ENCODE results near the gene YAE1.
"Not testable (repeated sequence)": the region's sequence is repeated elsewhere in the genome, so short reads cannot be mapped to it uniquely, and the experiment has no call there.

YAE1 gene, protein sequence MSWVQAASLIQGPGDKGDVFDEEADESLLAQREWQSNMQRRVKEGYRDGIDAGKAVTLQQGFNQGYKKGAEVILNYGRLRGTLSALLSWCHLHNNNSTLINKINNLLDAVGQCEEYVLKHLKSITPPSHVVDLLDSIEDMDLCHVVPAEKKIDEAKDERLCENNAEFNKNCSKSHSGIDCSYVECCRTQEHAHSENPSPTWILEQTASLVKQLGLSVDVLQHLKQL

DNA sequence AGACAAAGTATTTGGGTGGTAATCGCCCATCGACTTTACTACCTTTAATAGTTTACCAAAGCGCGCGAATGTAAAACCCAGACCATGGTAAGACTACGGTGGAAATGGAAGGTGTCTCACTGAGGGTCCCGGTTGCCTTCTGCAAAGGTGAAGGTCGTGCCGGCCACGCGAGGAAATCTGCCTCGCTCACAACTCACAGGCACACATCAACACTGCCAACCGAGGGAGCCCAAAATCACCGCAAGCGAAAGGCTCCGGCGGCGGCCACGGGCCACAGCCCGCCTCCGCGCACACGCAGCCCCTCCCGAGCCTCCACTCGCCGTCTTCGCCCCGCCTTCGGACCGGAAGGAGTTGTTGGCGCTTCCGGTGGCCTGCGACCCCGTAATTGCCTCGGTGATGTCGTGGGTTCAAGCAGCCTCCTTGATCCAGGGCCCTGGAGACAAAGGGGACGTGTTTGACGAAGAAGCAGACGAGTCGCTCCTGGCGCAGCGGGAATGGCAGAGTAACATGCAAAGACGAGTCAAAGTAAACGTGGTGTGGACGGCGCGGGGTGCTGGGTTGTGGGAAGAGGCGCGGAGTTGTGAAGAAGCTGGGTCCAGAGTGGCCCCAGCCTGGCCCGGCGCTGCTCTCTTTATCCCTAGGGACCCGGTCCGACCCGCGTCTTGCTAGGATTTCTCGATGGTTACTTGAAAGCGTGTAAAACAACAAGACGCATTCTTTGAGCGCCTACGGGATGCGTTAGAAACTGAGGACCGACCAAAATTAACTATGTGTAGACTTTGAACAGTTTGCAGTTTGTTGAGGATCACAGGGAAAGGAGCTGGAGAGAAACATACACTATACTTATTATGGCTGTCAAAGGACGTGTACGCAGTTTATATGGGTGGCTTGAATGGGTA is at the start of gene YAE1:
Gene YAE1 (plus strand): TSS at position 382 of the 899 bp plus-strand sequence. CDS start 15 bp downstream, at position 397.
- peak; percentile 73 for DNase-seq

DNA sequence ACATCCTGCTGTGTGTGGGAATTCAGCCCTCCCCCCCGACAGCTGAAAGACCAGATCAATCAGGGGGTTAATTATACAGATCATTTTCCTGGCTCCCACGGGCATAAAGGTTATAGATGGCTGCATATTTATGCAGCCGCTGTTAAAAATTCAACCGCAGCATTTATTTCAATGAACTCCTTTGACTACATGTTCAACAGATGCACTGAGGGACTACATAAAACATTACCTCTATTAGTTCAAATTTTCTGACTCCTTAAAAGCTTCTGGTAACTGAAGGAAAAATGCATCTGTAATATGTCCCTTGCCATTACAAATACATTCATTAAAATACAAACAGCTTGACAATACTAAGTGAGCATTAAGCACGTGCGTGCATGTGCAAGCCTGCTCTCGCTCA is 49.7 kb upstream of the YAE1 start:
- DNase-seq, result no peak

DNA sequence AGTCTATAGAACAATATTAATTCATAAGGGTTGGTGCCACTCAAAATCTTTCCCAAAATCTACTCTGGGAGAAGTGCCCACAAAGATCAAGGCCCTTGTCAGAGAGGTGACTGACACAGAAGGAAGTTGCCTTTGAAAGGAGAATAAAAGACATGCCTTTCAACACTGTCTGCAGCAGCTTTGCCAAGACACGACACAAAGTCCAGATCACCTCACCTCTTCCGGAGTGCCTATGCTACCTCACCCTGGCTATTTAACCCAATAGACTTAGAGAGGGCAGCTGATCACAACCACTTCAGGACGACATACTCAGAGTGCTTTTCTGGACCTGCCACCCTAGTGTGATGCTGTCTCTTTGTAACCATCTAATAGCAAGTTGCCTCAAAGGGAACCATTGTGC is 49.0 kb upstream of the YAE1 start:
- no peak for DNase-seq

DNA sequence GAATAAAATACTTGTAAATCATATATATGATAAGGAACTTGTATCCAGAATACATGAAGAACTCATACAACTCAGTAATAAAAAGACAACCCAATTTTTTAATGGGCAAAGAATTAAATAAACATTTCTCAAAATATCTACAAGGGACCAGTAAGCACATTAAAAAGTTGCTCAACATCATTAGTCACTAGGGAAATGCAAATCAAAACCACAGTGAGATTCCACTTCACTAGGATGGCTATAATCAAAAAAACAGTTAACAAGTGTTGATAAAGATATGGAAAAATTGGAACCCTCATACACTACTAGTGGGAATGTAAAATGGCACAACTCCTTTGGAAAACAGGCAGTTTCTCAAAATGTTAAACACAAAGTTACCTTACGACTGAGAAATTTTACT is 40.3 kb upstream of the YAE1 start:
- no peak for DNase-seq

DNA sequence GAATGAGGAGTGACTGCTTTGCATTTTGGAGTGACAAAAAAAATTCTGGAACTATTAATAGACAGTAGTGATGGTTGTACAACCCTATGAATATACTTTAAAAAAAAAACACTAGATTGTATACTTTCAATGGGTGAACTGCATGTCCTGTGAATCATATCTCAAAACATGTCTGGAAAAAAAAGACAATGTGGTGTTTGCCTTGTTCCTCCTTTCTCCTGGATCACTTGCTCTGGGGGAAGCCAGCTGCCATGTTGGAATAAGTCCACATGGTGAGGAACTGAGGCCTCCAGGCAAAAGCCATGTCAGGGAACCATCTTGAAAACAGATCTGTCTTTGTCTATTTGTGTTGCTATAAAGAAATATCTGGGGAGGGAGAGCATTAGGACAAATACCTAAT is 39.5 kb upstream of the YAE1 start:
- no peak for DNase-seq

DNA sequence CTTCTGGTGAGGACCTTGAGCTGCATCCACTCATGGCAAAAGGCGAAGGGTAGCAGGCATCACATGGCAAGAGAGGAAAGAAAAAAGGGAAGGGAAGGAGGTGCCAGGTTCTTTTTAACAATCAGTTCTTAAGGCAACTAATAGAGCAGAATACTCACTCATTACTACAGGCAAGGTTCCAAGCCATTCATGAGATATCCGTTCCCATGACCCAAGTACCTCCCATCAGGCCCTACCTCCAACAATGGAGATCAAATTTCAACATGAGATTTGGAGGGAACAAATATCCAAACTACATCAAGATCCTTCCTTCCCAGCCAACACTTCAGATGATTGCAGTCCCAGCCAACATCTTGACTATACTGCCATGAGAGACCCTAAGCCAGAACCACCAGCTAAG is 38.9 kb upstream of the YAE1 start:
- no peak for DNase-seq

DNA sequence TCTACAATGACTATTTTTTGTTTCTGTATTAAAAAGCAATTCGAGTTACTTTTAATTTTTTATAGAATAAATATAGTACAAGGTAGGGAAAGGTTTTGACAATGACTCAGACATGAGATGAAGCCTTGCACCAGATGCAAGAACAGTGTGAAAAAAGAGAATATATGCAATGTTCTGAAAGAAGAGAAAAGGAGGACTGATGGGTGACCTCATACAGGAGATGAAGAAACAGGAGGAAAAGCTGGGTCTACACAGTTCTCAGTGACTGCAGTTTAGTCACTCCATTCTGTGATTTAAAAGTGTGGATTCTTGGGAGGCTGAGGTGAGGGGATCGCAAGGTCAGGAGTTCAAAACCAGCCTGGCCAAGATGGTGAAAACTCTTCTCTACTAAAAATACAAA is 38.3 kb upstream of the YAE1 start:
- no peak for DNase-seq

DNA sequence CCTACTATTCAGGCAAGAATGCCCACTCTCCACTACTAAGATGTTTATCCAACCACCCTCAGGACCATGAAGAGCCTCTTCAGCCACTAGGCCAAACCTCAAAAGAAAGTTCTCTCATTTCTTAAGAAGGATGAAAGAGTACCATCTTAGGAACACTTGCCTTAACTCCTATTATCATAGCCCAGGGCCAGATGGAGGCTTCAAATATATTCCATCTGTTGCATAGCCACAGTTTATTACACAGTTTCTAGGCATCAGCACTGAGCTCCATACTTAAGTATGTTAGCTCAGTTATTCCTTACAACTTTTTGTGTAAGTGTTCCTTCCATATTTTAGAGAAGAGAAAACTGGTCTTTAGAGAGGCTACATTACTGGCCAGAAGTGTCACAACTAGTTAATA is 37.4 kb upstream of the YAE1 start:
- no peak for DNase-seq

DNA sequence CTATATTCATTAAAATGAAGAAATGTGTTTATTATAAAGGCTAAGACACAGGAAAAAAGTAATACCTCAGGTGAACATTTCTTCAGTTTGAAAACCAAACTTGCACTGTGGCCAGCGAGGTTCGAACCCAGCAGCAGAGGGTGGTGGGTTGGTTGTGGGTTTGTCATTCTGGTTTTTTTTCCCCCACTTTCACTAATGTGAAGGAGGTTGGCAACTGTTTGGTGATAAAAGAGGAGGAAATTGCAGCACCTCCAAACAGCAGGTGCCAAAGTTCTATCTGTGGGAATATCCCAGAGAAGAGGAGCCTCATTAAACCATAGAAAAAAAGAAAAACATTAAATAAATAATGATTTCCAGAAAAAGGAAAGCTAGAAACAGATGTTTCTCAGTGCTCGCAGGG is 36.6 kb upstream of the YAE1 start:
- no peak for DNase-seq

DNA sequence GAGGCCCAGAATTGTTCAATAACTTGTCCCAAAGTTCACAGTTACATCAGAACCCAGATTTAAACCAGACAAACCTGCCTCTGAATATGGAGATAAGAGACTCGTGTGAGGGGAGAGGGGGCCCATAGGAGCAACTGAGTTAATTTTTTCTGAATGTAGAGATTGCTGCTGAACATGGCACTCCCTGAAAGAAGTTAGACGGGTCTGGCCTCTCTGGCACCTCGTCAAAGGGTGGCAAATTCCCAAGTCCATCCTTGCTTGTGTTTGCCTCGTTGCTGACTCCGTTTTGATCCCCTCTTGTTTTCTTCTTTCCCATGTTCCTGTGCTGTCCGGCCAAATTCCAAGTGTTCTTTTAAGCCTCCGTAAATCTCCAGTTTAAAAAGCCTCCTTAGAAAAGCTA is 35.2 kb upstream of the YAE1 start:
- no peak for DNase-seq

DNA sequence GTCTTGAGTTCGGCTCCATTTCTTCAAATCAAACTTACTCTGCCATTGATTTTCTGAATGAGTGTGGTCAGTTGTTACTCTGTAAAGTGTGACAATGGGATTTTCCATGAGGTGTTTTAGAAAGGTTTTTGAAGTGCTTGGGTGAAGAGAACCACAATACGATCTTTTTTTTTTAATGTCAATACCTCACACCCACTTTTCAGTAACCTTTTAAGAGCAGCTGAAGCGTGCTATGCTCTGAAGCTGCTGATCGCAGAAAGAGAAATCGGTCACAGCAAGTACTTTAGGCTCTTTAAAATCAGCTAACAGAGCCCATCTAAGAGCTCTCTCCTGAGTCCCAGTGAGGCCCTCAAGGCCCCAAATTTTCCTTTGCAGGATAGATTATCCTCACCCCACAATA is 34.4 kb upstream of the YAE1 start:
- DNase-seq, result no peak

DNA sequence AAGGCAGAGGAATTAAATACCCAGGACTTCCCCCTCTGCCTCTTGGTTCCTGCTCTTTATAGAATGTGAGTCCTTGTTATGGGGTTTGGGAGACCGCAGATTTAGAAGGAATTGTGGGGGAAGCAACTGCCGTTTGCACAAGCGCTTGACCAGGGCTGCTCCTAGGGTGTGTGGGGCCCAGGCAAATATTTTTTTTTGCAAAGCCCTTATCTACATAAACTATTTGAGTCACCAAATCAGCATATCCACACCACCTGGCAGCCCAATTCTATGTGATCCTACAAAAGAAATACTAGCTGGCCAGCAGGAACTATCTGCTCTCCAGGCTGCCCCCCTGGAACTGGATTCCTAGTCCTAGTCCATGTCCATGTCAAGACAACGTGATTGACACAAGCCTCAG is 33.4 kb upstream of the YAE1 start:
- no peak for DNase-seq

DNA sequence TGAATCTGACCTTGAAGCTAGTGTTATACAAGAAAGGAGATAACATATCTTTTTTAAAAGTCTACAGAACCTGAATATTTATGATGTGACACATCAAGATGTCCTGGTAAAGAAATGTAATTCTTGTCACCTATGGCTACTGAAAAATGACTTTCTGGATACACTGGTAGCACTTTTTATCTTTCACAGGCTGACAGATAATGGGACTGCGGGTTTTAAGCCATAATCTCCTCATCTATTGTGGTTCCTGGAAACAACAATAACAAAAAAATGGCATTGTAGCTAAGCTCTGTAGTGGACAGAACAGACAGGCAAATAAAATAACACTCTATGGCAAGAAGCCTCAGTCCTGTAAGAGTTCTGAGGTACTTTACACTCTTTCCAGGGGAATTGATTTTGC is 31.6 kb upstream of the YAE1 start:
- DNase-seq, result no peak

DNA sequence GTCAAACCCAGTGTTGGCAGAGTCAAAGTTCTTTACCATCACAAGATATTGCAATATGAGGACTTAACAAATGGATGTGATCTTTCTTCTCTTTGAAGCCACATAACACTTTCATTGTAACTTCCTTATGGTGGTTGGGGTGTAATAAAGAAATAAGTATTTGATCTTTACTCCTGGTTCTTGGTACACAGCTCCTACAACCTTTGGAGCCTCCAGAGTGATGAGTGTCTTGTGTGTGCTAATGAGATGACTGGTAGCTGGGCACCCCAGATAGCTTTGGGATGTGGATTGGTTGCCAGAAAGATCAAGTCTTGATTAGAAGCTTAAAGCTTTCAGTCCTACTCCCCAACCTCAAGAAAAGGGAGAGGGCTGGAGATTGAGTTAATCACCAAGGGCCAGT is 31.1 kb upstream of the YAE1 start:
- DNase-seq, result no peak

DNA sequence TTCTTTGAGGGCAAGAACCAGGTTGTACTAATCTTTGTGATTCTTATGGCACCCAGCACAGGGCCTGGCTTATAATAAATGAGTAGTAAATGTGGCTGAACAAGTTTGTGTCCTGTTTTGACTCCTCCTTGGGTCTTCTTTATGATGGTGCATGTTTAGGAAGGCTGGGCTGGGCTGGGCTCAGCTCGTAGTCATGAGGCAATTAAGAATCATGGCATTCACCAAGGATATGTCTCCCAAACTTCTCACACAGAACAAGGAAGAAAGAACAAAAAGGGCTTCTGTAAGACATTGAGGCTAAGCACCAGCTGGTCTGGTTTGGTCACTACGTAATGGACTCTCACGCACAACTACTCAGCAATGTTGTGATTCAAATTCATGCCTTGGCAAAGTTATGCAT is 30.5 kb upstream of the YAE1 start:
- no peak for DNase-seq

DNA sequence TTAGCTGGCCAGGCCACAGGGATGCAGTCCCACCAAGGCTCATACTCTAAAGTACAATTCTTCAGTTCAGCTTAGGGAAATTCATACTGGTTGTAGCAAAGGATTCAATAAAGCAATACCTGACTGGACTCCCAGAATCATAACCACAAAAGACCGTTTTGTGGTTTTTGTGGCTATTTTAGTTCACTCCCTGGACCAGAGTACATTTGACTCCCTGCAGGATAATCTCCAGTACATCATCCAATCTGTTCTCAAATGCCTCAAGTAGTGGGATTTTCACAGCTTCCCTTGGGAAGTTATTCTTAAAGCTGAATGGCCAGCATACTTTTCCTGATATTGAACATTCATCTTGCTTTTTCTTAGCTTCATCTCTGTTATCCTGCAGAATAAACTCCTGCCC is 29.3 kb upstream of the YAE1 start:
- no peak for DNase-seq

DNA sequence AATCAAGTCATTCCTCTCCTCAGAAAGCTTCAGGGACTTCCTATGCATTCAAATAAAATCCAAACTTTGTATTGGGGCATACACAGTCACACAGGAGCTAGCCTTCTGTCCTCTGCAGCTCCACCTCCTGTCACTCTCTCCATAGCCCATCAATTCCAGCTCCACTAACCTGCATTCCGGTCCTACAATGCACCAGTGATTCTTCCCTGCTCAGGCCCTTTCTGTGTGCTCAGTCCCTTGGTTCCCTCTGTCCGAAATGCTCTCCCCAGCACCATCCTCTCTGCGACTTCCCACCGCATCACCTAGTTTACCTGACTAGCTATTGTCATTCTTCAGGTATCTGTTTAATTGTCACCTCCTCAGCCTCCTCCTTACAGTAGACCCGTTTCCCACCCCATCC is 26.4 kb upstream of the YAE1 start:
- no peak for DNase-seq

DNA sequence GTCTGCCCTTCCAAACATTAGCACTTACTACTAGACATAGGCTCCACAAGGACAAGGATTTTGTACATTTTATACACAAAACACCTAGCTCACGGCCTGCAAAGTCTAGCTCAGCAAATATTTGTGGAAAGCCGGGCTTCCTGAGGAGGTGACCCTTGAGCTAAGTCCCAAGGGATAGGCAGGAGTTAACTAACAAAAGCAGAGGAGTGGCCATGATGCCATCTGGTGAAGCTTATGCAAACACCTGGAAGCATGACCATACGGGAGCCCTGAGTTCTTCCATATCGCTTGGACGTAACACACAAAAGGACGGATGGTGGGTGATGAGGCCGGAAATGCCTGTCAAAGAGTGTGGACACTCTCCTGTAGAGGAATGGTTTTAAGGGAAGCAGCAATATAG is 25.9 kb upstream of the YAE1 start:
- no peak for DNase-seq

DNA sequence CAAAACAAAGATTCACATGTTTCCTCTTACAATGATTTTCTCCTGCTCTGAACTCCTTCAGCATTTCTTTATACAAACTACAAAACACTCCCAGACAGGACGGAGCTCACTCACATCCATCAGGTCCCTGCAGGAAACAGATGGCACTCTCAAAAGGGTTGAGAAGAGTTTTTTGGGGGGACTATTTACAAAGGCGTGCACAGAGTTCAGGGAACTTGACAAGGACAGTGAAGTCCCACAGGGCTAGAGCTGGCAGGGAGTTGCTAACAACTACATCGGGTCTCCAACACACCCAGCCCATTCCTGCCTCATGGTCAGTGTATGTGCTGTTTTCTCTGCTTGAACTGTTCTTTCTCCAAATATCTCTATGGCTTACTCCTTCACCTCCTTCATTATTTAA is 24.7 kb upstream of the YAE1 start:
- DNase-seq, result no peak

DNA sequence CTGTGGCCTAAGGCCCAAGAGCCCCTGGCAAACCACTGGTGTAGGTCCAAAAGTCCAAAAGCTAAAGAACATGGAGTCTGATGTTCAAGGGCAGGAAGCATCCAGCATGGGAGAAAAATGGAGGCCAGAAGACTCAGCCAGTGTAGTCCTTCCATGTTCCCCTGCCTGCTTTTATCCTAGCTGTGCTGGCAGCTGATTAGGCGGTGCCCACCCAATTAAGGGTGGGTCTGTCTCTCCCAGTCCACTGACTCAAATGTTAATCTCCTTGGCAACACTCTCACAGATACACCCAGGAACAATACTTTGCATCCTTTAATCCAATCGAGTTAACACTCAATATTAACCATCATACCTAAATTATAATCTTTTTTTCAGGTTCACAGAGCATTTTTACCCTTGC is 21.4 kb upstream of the YAE1 start:
- DNase-seq, result not testable (repeated sequence)

DNA sequence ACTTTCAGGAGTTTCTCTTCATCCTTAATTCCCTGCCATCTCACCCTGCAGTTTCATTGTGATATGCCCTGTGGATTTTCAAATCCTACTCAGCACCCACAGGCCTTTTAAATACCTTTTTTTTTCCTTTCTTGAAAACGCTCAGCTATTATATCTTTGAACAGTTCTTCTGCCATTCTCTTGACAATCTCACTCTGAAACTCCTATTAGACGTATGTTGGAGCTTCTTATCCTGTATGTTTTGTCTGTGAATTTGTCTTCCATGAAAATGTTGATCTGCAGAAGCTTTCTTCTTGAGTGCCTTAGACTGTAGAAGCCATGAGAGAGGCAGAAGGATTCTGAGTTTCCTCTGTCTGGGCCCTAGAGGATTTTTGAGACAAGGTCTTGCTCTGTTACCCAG is 18.9 kb upstream of the YAE1 start:
- no peak for DNase-seq

DNA sequence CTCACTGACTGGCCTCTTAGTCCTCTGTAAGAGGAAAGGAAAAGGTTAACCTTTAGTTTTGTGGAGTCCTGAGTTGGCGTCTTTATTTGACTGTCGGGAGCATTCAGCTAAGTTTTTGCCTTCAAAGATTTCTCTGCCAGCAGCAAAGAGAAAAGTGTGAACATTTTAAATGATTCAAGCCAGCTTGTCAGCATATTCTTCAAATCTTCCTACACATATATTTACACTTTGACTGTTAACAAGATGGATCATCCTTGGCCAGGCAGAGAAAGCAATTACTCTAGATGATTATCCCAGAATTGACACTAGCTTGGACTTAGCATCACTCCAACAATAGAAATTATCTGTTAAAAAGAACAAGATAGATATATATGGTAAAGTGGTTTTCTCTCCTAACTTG is 15.8 kb upstream of the YAE1 start:
- no peak for DNase-seq

DNA sequence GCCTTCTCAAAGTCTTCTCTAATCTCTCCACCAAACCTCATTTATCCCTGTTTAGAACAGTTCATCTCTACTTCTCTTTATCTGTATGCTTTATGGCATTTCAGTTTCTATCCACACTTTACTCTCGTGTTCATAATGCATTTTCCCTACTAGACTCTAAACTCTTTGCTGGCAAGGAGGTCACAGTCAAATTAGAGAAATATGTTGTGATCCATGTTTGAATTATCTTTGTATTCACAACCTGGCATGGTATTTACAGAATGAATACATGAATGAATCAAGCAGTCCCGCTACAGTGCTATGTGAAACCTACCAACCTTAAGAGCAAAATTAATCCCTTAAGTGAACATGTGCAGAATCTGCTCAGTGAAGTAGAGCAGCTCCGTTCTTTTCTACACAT is 12.8 kb upstream of the YAE1 start:
- DNase-seq, result no peak

DNA sequence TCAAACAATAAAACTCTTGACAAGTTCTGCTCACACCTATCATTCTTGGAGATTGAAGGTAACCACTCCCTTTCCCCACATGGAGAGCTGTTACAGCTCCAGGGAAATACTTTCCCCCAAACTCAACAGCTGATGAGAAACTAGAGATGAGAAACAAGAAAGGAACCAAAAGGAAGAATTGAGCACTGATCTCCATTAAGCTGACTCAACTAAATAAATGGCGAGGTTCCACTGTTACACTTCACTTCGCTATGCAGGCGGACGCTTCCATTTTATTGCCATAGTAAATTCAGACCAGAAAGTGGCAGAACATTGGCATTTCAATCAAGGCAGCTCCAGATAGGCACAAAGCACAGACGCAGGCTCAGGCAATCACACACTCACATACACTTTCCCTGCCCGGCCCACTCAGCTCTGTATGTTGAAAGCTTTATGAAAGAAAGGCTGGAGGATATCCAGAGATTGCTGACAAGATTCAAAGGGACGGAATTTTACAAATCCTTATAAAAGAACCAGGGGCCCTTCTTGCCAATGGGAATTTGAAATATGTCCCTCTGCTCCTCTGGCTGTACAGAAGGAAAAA is 11.5 kb upstream of the YAE1 start:
- no peak for DNase-seq
